Measurements from ENCODE around the gene WEE2. TPM values are rescaled to one million over a fixed set of nuclear protein-coding genes. Genes with fewer than 3 reads are reported as not detected.
"Not testable (repeated sequence)": the region's sequence is repeated elsewhere in the genome, so short reads cannot be mapped to it uniquely, and the experiment has no call there.

Gene WEE2
- total RNA-seq, 1 donor from 2014 or later: 0.33 TPM

DNA sequence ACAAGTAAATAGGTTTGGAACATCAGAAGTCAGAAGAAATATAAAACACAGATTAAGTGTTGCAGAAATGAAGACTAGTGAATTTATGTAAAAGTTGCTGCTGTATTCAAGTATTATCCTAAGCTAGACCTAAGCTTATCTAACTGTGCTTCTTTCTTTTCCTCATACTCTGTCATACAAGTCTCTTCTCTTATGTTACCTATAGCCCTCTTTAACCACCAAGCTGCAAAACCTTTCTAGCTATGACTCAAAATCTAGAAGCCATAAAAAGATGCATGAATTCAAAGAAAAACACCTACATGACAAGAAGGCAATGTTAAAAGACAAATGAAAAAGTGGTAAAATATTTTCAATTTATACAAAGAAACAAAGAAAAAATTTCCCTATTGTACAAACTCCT lies 29.1 kb upstream of the WEE2 start:
- H3K4me3 Mint-ChIP-seq (ENCODE audit: unreplicated experiment): no peak overlapping the region
- peaks cover 25% of the 10 kb centered on the region for H3K4me1 Mint-ChIP-seq (ENCODE audit: unreplicated experiment)
- no peak overlapping the region for H3K27ac Mint-ChIP-seq (ENCODE audit: unreplicated experiment)
- H3K36me3 Mint-ChIP-seq (ENCODE audit: low read depth, unreplicated experiment): peaks cover 8% of the 10 kb centered on the region
- TF ChIP-seq, protein P1, sequence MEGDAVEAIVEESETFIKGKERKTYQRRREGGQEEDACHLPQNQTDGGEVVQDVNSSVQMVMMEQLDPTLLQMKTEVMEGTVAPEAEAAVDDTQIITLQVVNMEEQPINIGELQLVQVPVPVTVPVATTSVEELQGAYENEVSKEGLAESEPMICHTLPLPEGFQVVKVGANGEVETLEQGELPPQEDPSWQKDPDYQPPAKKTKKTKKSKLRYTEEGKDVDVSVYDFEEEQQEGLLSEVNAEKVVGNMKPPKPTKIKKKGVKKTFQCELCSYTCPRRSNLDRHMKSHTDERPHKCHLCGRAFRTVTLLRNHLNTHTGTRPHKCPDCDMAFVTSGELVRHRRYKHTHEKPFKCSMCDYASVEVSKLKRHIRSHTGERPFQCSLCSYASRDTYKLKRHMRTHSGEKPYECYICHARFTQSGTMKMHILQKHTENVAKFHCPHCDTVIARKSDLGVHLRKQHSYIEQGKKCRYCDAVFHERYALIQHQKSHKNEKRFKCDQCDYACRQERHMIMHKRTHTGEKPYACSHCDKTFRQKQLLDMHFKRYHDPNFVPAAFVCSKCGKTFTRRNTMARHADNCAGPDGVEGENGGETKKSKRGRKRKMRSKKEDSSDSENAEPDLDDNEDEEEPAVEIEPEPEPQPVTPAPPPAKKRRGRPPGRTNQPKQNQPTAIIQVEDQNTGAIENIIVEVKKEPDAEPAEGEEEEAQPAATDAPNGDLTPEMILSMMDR (IDR thresholded peaks at IDR 0.05; ENCODE audit: unreplicated experiment): no peak
- no peaks in the 10 kb centered on the region for H3K27me3 Mint-ChIP-seq (ENCODE audit: unreplicated experiment)
- DNase-seq (ENCODE audit: low spot score): no peak
- no peaks in the 10 kb centered on the region for H3K9me3 Mint-ChIP-seq (ENCODE audit: unreplicated experiment)

DNA sequence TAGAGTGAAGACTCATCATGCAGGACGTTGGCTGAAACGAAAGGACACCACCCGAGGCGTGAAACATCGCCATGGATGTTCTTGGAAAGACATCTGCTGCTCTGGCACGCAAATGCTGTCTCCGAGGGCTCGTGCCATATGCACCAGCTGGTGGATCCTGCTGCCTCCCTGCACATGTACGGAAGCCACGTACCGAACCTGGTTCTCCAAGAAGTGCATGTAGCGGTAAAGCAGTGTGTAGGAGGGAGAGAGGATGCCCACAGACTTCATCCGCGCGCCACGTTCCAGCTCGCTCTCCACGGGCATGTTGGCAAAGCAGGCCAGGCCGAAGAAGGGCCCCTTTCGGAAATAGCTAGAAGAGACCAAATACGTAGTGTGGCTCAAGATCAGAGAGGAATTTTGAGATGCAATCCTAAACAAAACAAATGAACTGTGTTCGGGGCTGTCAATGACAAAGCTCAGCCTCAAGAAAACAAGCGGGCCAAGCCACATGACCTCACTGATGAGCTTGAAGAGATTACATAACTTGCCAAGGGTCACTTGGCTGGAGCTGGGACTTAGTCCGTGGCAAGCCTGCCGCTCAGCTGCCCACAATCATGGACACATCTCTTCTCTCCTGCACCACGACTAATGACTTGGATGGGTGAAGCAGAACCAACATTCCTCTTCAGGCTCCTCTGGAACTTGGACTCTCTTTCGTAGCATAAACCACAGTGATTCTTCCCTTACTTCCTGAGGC lies 22.7 kb upstream of the WEE2 start:
- Mint-ChIP-seq H3K4me1 (ENCODE audit: unreplicated experiment) (peaks cover 23% of the 10 kb centered on the region), H3K4me3 (ENCODE audit: unreplicated experiment) (peak overlapping the region; percentile 30), H3K9me3 (ENCODE audit: unreplicated experiment) (no peaks in the 10 kb centered on the region), H3K36me3 (ENCODE audit: low read depth, unreplicated experiment) (peaks cover 25% of the 10 kb centered on the region), H3K27ac (ENCODE audit: unreplicated experiment) (peak overlapping the region; percentile 33), H3K27me3 (ENCODE audit: unreplicated experiment) (no peaks in the 10 kb centered on the region)
- TF ChIP-seq, protein P1 (IDR thresholded peaks at IDR 0.05; ENCODE audit: unreplicated experiment): no peak
- no peak for DNase-seq (ENCODE audit: low spot score)

DNA sequence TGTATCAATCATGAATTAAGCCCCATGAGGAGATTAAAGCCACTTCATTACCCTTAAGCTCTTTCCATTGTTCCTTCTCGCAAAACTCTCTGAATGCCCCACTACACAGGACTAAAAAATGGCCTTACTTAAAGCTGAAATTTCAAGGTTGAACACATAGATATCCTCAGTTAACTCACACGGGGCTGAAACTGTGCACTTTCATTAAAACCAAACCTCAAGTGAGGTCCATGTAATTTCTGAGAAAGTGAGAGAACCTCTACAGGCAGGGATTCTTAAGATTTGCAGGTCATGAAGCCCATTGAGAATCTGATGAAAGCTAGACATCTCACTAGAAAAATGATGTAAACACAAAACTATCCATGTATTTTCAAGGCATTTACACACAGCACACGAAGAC lies 22.1 kb upstream of the WEE2 start:
- H3K27ac Mint-ChIP-seq (ENCODE audit: unreplicated experiment): no peak overlapping the region
- H3K36me3 Mint-ChIP-seq (ENCODE audit: low read depth, unreplicated experiment): peaks cover 24% of the 10 kb centered on the region
- DNase-seq (ENCODE audit: low spot score): no peak
- peaks cover 25% of the 10 kb centered on the region for H3K4me1 Mint-ChIP-seq (ENCODE audit: unreplicated experiment)
- H3K27me3 Mint-ChIP-seq (ENCODE audit: unreplicated experiment): no peaks in the 10 kb centered on the region
- peak overlapping the region; percentile 30 for H3K4me3 Mint-ChIP-seq (ENCODE audit: unreplicated experiment)
- H3K9me3 Mint-ChIP-seq (ENCODE audit: unreplicated experiment): no peaks in the 10 kb centered on the region
- TF ChIP-seq, protein P1 (IDR thresholded peaks at IDR 0.05; ENCODE audit: unreplicated experiment): no peak

DNA sequence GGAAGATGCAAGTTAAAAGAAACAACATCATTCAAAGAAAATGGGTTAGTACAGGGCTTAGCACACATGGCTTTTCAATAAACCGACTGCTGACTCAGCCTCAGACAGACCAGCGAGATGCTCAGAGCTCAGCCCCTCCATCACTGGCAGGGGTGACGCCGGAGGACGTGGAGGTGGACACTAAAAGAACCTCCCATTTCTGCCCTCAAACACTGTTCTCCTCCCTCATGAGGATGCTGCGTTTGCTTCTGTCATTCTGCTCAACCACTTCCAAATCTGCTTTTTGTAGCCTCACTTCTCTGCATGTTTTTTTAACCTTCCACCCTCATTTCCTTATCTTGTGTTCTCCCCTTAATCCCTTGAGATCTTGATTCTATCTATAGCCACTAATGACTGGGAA lies 21.5 kb upstream of the WEE2 start:
- TF ChIP-seq, protein P1 (IDR thresholded peaks at IDR 0.05; ENCODE audit: unreplicated experiment): no peak
- no peak overlapping the region for H3K27ac Mint-ChIP-seq (ENCODE audit: unreplicated experiment)
- H3K36me3 Mint-ChIP-seq (ENCODE audit: low read depth, unreplicated experiment): peaks cover 20% of the 10 kb centered on the region
- H3K4me3 Mint-ChIP-seq (ENCODE audit: unreplicated experiment): no peak overlapping the region
- H3K9me3 Mint-ChIP-seq (ENCODE audit: unreplicated experiment): no peaks in the 10 kb centered on the region
- DNase-seq (ENCODE audit: low spot score): no peak
- no peaks in the 10 kb centered on the region for H3K27me3 Mint-ChIP-seq (ENCODE audit: unreplicated experiment)
- peaks cover 25% of the 10 kb centered on the region for H3K4me1 Mint-ChIP-seq (ENCODE audit: unreplicated experiment)

DNA sequence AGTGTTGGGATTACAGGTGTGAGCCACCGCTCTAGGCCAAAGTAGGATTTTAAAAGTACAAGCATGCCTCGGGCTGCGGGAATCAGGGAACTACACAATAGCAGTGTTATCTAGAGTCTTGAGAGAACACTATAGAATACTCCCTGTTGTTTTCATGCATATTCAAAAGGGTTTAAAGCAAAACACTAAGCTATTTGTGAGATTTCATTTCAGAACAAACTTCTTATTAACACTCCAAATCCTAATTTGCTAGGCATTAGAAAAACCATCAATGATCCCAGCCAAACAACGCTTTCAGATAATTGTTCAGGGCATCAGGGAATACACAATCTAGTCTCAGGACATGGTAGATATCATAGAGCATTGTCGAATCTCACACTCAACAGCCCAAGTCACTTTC lies 20.1 kb upstream of the WEE2 start:
- no peaks in the 10 kb centered on the region for H3K9me3 Mint-ChIP-seq (ENCODE audit: unreplicated experiment)
- H3K4me3 Mint-ChIP-seq (ENCODE audit: unreplicated experiment): no peak overlapping the region
- no peak overlapping the region for H3K27ac Mint-ChIP-seq (ENCODE audit: unreplicated experiment)
- H3K27me3 Mint-ChIP-seq (ENCODE audit: unreplicated experiment): no peaks in the 10 kb centered on the region
- no peak for DNase-seq (ENCODE audit: low spot score)
- H3K4me1 Mint-ChIP-seq (ENCODE audit: unreplicated experiment): peaks cover 28% of the 10 kb centered on the region
- TF ChIP-seq, protein P1 (IDR thresholded peaks at IDR 0.05; ENCODE audit: unreplicated experiment): no peak
- H3K36me3 Mint-ChIP-seq (ENCODE audit: low read depth, unreplicated experiment): peaks cover 20% of the 10 kb centered on the region

DNA sequence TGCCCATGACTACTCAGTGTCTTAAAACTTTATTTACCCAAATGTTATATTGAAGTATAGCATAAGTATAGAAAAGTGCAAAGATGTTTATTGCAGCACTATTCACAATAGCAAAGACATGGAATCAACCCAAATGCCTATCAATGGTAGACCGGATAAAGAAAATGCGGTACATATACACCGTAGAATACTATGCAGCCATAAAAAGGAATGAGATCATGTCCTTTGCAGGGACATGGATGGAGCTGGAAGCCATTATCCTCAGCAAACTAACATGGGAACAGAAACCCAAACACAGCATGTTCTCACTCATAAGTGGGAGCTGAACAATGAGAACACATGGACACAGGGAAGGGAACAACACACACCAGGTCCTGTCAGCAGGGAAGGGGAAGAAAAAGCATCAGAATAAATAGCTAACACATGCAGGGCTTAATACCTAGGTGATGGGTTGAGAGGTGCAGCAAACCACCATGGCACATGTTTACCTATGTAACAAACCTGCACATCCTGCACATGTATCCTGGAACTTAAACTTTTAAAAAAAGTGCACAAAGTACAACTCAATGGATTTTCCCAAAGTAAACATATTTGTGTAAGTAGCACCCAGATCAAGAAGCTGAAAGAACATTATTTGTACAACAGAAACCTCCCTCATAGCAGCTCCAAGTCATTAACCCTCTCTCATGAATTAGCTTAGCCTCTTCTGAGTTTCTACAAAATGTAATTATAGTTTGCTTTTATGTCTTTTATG lies 18.9 kb upstream of the WEE2 start:
- H3K4me3 Mint-ChIP-seq (ENCODE audit: unreplicated experiment); H3K27ac Mint-ChIP-seq (ENCODE audit: unreplicated experiment); H3K27me3 Mint-ChIP-seq (ENCODE audit: unreplicated experiment); H3K9me3 Mint-ChIP-seq (ENCODE audit: unreplicated experiment); DNase-seq (ENCODE audit: low spot score): not testable (repeated sequence)
- Mint-ChIP-seq H3K4me1 (ENCODE audit: unreplicated experiment) (peaks cover 29% of the 10 kb centered on the region), H3K36me3 (ENCODE audit: low read depth, unreplicated experiment) (peaks cover 20% of the 10 kb centered on the region)

Measured in endothelial cell (in vitro differentiated cells).